Testis (tissue), 3 donors: ENCODE data around the gene CHEK2. TPM values are rescaled to one million over a fixed set of nuclear protein-coding genes. Genes with fewer than 3 reads are reported as not detected.
"Not testable (repeated sequence)": the region's sequence is repeated elsewhere in the genome, so short reads cannot be mapped to it uniquely, and the experiment has no call there.

Experiments used
- DNase-seq: peaks from one replicate; pipeline ENCODE4 v3.0.0-alpha.2; 2019
- H3K27ac ChIP-seq, 2 donors: fragments of 200-600 bp; sonication (generic); one replicate each; pipeline ENCODE4 v1.5.1; 2019
- H3K27me3 ChIP-seq: fragments of 200-600 bp; sonication (generic); one replicate; pipeline ENCODE4 v1.5.1; 2019
- H3K36me3 ChIP-seq: fragments of 200-600 bp; sonication (generic); one replicate; pipeline ENCODE4 v1.5.1; 2017; ENCODE audit warnings: low read depth; ENCODE audit errors: missing control alignments
- H3K4me1 ChIP-seq: fragments of 200-600 bp; sonication (generic); one replicate; pipeline ENCODE4 v1.5.1; 2019
- H3K4me3 ChIP-seq, 2 donors: fragments of 200-600 bp; sonication (generic); one replicate each; pipeline ENCODE4 v1.5.1; 2017 to 2019
- H3K9me3 ChIP-seq: fragments of 200-600 bp; sonication (generic); one replicate; pipeline ENCODE4 v1.5.1; 2017
- CTCF ChIP-seq, 3 experiments: fragments of 450-650 bp in 2 of 3; fragments of 200-600 bp in 1 of 3; sonication (generic) in 1 of 3; IDR thresholded peaks; one replicate each; pipeline ENCODE4 v1.5.1; 2016 to 2019; ENCODE audit warnings: antibody characterized with exemption in 3 of 3, mild to moderate bottlenecking in 2 of 3, moderate library complexity in 1 of 3
- POLR2A ChIP-seq: fragments of 450-650 bp; IDR thresholded peaks from one replicate; pipeline ENCODE4 v1.6.1; 2017; ENCODE audit warnings: antibody characterized with exemption, mild to moderate bottlenecking, moderate library complexity
- WGBS, 2 donors: methylation state at CpG; one replicate each; pipeline ENCODE4 v1.1.5; 2018; 5-methylcytosine and 5-hydroxymethylcytosine counted together
- intact Hi-C: fragments of 100-400 bp; cut with DNase I; formaldehyde crosslinking; loops from one replicate; pipeline ENCODE4 v1.15.1; 2023; ENCODE audit warnings: low total_unique reads
- polyA plus RNA-seq: library from polyadenylated mRNA; stranded (reverse); fragments of 350-450 nt; fragmentation: Illumina TruSeq; extraction: RNeasy Lipid Tissue Mini Kit (QIAGEN cat#74804); gene quantifications from one replicate; pipeline ENCODE4 v1.2.3, GENCODE V29; 2014; ENCODE audit warnings: low read depth, low replicate concordance; ENCODE audit not compliant: insufficient read depth
- total RNA-seq, 2 donors: library from RNA; depleted of rRNA; stranded (reverse); fragments of >200 nt; gene quantifications; one replicate each; pipeline ENCODE4 v1.2.3, GENCODE V29; 2016

CHEK2 gene
- total and polyA plus RNA-seq, 3 donors from 2014 or later: 13.5 to 28.1 (median 21.3) TPM

- Histone ChIP-seq H3K4me3 (peak overlapping the region; percentile 91 to 100), H3K36me3 (no peaks in the 10 kb centered on the region), H3K27ac (peak overlapping the region; percentile 98 to 99), H3K9me3 (no peaks in the 10 kb centered on the region), H3K4me1 (peaks cover 5% of the 10 kb centered on the region), H3K27me3 (no peaks in the 10 kb centered on the region)
- no peak for DNase-seq
- intact Hi-C loops: no loop called here
- 1 to 3% methylated on average over 10 of the region's 10 CpGs for WGBS, 2 donors
- no peak for TF ChIP-seq POLR2A
- TF ChIP-seq CTCF (IDR thresholded peaks at IDR 0.05): no peak
Observed at GRCh38 chr22:28742562-28742962, 942 bp upstream of the CHEK2 start.

- TF ChIP-seq POLR2A (no peak), CTCF (IDR thresholded peaks at IDR 0.05) (no peak)
- no peak for DNase-seq
- intact Hi-C loops: no loop called here
Observed at GRCh38 chr22:28741200-28741784, 328 bp downstream of the CHEK2 start.

GRCh38 chr22:28738876-28739275, 2.7 kb downstream of the CHEK2 start:
- H3K4me1 ChIP-seq, H3K27me3 ChIP-seq, H3K27ac ChIP-seq, intact Hi-C loops, DNase-seq, H3K36me3 ChIP-seq, H3K4me3 ChIP-seq, H3K9me3 ChIP-seq: not testable (repeated sequence)
- WGBS, 2 donors: 91 to 94% methylated on average over 8 of the region's 8 CpGs

More at GRCh38 chr22:28741200-28741784, 328 bp downstream of the CHEK2 start:
- WGBS, 2 donors: 7 to 9% methylated on average over 12 to 18 of the region's 18 CpGs
- Histone ChIP-seq H3K27me3 (no peaks in the 10 kb centered on the region), H3K4me1 (peaks cover 5% of the 10 kb centered on the region), H3K9me3 (no peaks in the 10 kb centered on the region), H3K27ac (peak overlapping the region in 1 of 2 donors; percentile 99), H3K36me3 (no peaks in the 10 kb centered on the region), H3K4me3 (peak overlapping the region; percentile 91 to 100)

- no peaks in the 10 kb centered on the region for H3K36me3 ChIP-seq
- DNase-seq: no peak
- H3K27me3 ChIP-seq: no peaks in the 10 kb centered on the region
- 96 to 99% methylated on average over 3 of the region's 3 CpGs for WGBS, 2 donors
- no peak overlapping the region for H3K4me3 ChIP-seq
- peaks cover under 1% of the 10 kb centered on the region for H3K4me1 ChIP-seq
- no peaks in the 10 kb centered on the region for H3K9me3 ChIP-seq
- no peak overlapping the region for H3K27ac ChIP-seq
- TF ChIP-seq CTCF (IDR thresholded peaks at IDR 0.05) (no peak), POLR2A (no peak)
- intact Hi-C loops: no loop called here
Observed at GRCh38 chr22:28737701-28738100, 3.9 kb downstream of the CHEK2 start.

- TF ChIP-seq CTCF (IDR thresholded peaks at IDR 0.05) (no peak), POLR2A (no peak)
- Histone ChIP-seq H3K4me3 (no peak overlapping the region), H3K4me1 (no peaks in the 10 kb centered on the region), H3K9me3 (no peaks in the 10 kb centered on the region), H3K27ac (no peak overlapping the region), H3K36me3 (no peaks in the 10 kb centered on the region), H3K27me3 (no peaks in the 10 kb centered on the region)
- no peak for DNase-seq
- WGBS, 2 donors: 79 to 90% methylated on average over 7 of the region's 7 CpGs
- intact Hi-C loops: no loop called here
Observed at GRCh38 chr22:28736301-28737155, 5.1 kb downstream of the CHEK2 start.
